COLO668 (cell line): ENCODE measurements around the gene KIRREL3.

Experiments
- DNase-seq: peaks from one replicate; lab custom pipeline; 2025; ENCODE audit not compliant: unreplicated experiment; lab: John Stamatoyannopoulos, UW

KIRREL3 gene

DNA sequence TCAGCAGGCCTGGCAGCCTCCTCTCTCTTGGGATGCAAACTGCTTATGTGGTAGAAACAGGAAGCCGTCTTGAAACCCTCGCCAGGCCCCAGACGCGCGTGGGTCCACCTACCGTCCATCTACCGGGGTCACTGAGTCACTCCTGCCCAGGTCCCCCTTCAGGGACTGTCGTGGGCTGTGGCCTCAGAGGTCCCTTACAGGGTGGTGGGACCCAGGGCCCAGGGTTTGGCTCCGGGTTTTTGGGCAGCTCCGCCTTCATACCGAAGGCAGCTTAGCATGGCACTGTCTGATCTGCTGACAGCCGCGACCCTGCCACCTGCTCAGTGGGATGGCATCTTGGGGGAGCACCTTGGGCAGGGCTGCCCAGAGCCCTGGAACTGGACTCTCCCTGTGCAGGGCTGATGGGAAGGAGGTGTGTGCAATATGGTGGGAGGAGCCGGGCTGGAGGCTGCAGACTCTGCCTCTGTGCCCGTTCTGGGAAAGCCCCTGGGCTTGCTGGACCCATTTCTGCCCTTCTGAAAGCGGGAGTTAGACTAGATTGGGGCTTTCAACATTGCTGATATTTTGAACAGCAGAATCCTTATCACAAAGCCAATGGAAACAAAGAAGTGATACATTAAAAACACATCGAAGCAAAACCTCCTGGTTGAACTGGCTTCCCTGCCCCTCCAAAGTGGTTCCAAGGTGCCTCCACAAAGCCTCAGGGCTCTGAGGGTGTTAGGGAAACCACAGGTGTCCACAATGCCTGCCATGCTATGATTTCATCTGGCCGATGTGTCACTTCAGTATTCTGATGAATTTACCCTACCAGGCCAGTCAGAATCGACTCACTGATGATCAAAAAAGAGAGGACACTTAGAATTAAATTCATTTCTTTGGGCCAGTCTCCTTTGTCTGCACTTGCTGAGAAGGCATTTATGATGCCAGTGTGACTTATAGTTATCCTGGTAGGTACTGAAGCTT is 316.5 kb downstream of the KIRREL3 start:
- no peak for DNase-seq

DNA sequence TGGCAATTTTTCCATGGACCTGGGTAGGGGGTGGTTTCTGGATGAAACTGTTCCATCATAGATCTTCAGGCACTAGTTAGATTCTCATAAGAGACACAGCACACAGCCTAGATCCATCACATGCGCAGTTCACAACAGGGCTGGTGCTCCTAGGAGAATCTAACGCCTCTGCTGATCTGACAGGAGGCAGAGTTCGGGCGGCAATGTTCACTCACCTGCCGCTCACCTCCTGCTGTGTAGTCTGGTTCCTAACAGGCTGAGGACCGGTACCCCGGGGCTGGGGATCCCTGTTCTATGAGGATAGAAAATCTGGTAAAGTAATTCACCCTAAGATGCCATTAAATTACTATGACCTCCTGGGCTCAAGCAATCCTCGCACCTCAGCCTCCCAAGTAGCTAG is 318.0 kb downstream of the KIRREL3 start:
- no peak for DNase-seq

DNA sequence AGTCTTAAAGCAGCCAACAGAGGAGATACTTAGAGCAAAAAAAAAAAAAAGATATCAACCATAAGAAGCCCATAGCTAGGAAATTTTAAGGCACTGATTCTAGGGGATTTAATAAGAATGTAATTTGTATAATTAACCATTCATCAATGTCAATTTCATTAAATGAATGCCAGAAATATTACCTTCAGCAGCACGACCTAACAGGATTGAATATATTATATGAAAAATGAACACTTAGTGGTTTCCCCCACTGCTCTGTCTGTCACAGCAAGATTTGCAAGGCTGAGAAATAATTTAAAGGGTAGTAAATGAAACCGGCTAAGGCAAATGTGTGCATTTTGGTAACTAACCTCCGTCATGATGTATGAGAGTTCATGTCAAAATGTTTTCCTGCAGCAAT is 319.9 kb downstream of the KIRREL3 start:
- no peak for DNase-seq

DNA sequence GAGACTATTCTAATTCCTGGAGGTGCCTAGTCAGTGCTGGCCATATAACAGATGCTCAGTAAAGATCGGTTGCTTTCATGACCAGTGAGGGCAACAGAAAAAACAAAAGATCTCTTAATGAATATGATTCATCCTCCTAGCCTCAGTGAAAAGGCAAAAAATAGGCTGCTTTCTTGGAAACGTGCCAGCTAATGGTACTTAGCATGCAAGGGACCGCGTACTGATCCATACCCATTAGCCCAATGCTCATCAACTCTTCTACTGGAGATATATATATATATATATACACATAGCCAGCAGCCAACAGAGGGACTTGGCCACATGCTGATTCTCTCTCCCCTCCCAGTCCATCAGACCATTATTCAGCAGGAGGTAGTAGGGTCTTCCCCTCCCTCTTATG is 320.4 kb downstream of the KIRREL3 start:
- DNase-seq: no peak

DNA sequence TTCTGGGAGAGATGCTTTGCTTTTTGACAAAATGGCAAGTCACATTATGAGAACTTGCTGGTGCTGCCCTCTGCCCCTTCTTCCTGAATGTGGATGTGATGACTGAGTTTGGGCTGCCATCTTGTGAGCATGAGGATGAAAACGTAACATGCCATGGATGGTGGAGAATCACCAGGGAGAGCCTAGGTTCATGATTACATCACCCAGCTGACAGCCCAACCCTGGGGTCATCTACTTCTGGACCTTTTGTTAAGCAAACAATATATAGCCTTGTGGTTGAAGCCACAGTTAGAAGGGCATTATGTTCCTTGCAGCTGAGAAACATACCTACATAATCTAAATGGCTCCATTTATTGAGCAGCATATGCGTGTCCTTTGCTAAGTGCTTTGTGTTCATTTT is 321.5 kb downstream of the KIRREL3 start:
- no peak for DNase-seq

DNA sequence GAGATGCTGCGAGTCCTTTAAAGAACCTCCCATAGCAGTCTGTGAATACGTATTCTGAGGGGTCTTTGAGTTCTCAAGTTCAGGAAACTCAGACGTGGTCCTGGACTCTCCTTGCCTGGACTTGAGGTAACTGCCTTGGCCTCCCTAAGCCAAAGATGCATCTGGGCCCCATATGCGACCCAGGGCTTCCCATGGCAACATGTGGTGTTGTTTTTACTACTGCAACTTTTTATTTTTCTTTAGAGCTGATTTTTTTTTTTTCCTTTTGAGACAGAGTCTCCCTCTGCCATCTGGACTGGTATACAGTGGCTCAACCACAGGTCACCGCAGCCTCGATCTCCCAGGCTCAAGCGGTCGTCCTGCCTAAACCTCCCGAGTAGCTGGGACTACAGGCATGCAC is 324.0 kb downstream of the KIRREL3 start:
- DNase-seq: no peak

DNA sequence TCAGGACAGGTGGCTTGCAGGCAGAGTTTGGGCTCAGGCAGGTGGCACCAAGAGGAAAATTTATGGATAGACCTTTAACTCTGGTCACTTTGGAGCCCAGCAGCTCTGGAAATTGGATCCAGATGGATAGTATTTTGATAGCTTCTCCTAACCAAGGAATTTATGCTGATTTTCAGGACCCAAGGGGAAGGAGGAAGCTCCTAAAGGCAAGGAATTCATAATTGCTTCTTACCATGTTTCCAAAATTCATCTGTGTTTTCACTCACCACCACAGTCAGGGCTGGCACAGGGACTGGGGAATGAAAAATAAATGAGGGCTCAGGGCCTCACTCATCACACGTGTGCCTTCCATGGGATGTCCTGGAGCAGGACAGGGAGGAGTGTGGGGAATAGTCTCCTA is 327.3 kb downstream of the KIRREL3 start:
- DNase-seq: no peak

DNA sequence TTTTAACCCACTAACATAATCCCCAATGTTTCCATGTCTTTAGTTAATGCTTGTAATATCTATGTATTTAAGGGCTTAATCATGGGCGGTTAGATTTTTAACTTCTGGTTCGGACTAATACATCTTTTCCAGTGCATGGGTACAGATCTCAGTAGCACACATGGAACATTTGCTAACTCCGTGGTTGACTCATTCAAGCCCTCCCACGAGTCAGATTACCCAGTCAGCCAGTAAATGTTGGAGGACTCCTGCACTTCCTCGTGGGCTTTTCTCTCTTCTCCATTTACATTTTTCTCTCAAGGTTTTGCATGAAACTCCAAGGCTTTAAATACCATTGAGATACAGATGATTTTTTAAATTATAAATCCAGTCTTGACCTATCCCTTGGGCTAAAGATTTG is 331.2 kb downstream of the KIRREL3 start:
- DNase-seq: no peak

DNA sequence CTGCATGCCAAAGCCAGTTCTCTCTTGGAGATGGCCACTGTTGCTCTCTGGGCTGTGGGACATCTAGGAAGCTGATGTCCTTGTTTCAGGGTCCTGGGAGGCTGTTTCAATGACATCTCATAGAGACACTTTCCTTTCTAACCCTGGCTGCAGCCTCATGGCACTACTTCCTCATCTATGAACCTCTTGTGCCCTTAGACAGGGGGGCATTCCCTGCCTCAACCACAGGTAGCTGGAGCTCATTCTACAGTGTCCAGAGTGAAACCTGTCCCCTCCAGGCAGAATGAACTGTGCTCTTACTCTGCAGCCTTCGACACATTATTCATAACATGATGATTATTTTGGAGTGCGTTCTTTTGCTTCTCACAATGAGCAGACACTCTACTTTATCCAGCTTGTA is 335.9 kb downstream of the KIRREL3 start:
- DNase-seq: no peak

DNA sequence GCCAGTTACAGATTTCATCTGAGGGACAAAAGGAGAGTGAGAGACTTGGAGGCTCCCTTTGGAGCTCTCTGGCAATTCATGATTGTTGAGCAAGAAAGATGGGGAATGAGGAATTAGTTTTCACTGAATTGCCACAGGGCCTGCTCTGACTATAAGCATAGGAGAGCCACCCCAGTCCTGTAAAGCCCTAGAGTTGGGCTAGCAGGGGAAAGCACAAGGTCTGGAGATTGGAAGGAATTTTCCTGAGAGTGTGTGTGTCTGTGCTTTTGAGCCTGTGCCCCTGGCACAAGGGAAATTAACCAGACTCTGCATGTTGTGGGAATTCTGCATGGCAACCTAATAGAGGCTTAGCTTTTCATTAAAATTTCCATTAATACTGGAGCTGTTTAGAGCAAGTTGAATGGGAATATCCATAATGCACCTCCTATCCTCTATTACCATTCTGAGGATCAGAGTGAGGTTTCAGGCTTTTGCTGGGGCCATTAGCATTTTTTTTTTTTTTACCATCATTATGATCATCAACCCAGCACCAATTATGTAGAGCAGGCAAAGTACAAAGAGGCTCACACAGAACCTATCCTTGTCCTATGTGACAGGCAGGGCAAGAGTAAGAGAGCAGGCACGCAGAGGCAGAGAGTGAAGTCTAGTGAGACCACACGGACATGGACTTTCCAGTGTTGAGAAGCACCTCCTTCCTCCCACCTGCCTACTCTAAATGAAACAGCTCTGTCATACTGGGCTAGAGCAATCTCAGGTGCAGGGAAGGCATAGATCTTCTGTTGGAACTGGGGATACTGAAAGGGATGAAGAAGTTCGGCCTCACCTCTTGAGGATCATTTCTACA is 336.6 kb downstream of the KIRREL3 start:
- no peak for DNase-seq

DNA sequence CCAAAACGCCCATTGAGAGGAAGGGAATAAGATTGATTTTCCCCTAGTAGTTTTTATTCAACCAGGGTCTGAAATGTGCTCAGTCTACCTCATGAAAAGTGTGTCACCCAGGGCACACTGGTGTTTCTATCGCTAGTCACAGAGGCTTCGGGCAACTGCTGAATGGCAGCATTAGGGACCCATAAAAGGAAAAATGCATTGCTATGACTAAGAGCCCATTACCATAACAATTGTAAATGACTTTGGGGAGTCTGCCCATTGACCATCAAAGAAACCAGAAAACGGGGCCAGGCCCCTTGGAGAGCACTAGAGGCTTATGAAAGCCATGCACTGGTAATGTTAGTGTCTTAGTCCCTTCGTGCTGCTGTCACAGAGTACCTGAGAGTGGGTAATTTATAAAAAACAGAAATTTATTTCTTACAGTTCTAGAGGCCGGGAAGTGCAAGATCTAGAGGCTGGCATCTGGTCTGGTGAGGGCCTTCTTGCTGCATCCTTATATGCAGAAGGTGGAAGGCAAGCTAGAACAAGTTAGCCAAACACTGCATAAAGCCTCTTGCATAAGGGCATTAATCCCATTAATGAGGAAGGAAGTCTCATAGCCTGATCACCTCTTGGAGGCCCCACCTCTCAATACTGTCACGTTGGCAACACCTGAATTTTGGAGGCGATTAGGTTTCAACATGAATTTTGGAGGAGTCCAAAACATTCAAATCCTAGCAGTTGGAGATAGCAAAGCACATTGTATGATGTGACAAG is 338.4 kb downstream of the KIRREL3 start:
- no peak for DNase-seq

DNA sequence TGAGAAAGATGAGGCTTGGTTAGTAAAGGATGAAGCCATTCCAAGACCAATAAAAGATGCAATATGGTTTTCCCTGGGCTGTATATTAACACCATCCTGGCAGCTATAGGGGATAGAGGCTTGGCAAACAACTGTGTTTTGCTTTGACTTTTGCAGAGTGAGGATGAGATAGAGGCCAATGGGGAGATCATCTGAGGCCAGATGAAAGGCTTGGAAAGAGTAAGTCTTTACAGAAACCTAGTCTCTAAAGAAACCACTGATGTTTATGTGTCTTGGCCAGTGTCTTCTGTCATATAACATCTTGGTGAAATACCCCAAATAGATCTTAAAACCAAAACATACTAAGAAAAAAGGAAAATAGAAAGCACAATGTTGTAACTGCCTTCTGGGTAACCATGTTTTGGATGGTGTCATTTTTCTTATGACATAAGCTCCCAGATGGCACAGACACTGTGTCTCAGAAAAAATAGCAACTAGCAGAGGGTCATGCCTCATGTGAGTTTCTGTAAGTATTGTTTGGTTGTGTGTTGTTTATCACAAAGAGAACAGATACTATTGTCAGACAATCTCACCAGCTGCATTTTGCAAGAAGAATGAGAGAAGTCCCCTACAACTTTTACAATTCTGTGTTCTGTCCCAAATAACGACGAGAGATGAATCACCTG is 339.7 kb downstream of the KIRREL3 start:
- no peak for DNase-seq

DNA sequence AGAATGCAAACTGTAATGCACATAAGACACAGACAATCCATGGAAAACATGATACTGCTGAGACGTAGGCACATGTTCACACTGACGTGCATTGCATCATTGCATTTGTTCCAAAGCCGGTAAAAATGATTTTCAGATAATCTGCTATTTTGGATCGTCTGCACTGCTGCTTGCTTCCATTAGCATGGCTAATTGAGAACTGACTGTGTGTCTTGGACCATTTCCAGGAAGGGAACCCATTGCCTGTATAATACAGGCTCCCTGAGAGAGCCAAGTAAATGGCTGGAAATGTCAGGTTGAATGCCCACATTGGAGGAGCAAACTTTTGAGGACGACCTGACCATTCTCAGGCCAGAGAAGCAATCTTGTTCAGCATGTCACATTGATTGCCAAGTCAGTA is 340.2 kb downstream of the KIRREL3 start:
- DNase-seq: no peak

DNA sequence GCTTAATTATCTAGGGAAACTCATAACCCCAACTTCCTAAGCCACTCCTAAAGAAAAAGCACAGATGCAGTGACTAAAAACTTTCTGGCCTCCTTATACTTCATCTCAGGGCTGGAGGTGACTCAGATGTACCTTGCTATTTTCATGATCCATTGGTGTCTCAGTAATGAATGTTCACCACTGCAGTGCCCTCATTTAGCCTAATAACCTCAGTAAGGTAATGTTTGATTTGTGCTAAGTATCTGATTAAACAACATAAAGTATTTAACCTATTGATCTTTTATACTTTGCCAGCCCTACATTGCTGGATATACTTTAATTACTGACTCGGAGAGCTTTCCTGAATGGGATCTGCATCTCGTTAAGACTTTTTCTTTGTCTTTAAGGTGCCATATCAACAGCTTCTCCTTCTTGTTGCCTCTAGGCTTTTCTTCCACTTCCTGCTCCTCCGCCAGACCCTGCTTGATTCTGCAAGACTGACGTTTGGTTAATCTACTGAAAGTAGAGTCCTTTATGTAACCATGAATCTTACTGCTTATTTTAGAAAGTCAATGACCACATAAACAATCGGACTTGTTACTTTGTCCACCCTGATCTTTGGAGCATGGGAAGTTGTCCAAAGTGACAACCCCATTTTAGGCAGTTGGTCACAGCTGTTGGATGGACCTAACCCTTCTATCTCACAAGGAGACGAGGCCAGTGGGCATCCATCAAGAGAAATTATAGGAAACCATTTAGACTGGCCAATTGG is 342.1 kb downstream of the KIRREL3 start:
- DNase-seq: no peak

DNA sequence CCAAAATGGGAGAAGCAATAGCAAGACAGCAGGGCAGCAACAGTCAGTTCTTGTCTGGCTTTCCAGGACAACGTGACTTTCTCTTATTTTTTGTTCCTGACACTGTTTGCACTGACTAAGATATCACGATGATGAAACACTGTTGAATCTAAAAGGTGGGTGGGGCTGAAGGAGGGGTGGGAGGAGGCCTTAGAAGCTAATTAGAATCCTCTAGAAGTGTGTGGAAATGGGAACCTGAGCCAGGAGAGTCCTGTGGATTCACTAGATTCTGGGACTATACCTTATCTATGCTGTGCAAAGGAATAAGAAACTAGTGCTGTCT is 344.8 kb downstream of the KIRREL3 start:
- no peak for DNase-seq

DNA sequence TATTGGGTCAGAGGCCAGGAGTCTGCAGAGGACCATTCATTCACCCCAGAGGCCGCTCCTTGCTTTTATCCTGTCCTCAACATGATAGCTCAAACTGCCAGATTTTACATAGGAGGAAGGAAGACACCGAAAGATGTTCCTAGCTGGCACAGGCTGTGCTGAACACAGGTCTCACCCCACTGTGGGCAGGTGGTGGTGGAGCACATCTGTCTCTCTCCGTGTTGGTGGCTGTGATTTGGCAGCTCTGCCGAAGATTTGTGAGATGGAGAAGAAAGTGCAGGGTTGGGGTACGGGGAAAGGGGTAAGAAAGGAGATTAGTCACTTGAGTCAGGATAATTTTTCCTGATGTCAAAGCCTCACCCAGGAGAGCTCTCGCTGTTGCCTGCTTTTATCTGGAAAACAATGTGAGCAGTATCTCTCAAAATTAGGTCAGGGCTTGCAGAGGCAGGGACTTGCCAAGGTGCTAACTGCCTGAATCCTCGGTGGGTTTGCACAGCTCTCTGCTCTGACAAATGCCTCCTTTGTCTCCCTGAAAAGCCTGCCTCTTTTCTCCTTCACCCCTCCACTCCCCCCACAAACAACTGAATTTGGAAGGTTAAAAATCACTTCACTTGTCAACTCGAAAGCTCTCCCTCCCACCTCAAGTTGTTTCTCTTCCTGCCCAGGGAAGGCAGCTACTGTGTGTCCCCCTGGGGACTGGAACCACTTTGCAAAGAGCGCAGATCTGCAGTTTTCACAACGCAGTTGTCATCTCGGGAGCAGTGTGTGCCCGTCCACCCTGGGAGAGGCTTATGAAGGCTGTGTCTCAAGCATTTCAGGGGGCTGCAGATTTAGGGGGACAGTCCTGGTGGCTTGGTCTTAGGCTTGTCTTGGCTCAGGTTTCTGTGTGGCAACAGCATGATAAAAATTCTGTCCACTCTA is 345.4 kb downstream of the KIRREL3 start:
- DNase-seq: no peak

DNA sequence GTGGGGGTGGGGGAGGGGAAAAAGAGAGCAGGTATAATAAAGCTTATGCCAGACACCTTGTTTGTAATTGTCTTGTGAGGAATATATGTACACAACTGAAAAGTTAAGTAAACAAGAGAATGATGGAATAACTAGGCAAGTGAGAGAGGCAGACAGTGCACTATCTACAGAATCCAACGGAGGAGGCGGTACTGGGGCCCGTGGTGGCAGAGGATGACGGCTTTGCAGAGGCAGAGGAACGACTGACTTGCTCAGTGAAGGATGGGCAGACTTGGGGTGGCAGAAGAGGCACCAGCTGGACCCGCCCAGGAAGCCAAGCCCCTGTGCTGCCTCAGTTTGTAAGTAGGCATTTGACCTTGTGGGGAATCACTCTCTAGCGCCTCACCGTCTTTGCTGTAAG is 347.5 kb downstream of the KIRREL3 start:
- DNase-seq: no peak

DNA sequence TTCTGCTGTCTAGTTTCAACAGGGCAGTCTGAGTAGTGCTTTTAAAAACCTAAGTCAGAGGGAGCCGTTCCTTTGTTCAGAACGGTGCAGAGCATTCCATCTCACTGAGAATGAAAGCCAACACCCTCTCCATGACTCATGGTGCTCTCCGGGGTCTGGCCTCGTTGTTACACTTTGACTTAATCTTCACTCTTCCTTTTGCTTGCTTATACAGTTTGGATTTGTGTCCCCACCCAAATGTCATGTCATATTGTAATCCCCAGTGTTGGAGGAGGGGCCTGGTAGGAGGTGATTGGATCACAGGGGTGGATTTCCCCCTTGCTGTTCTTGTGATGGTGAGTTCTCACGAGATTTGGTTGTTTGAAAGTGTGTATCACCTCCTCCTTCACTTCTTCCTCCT is 352.8 kb downstream of the KIRREL3 start:
- no peak for DNase-seq
